ENCODE measurements around the gene SMARCA5.

DNA sequence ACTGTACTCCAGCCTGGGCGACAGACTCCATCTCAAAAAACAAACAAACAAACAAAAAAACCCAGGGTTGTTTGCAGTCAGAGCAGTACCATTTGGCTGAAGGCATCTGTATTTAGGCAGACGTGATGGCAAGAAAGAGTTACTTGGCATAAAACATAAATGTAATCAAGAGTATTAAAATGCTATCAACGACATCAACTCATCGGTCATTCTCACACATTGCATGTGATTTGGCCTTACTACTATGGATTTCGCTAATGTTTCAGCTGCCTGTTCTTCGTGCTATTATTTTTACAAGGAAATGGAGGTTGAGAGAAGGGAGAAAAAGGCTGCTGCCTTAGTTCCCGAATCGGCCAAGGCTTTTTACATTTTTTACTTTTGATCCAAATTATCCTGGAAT lies 15.5 kb upstream of the SMARCA5 start:
- TF ChIP-seq, protein P1, sequence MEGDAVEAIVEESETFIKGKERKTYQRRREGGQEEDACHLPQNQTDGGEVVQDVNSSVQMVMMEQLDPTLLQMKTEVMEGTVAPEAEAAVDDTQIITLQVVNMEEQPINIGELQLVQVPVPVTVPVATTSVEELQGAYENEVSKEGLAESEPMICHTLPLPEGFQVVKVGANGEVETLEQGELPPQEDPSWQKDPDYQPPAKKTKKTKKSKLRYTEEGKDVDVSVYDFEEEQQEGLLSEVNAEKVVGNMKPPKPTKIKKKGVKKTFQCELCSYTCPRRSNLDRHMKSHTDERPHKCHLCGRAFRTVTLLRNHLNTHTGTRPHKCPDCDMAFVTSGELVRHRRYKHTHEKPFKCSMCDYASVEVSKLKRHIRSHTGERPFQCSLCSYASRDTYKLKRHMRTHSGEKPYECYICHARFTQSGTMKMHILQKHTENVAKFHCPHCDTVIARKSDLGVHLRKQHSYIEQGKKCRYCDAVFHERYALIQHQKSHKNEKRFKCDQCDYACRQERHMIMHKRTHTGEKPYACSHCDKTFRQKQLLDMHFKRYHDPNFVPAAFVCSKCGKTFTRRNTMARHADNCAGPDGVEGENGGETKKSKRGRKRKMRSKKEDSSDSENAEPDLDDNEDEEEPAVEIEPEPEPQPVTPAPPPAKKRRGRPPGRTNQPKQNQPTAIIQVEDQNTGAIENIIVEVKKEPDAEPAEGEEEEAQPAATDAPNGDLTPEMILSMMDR (IDR thresholded peaks at IDR 0.05): no peak
- no peak for TF ChIP-seq POLR2AphosphoS5 (IDR thresholded peaks at IDR 0.05)
- TF ChIP-seq EP300 (IDR thresholded peaks at IDR 0.05): no peak
